Psoas muscle (tissue), 8 donors: ENCODE measurements around the gene BMPER. TPM values are rescaled to one million over a fixed set of nuclear protein-coding genes. Genes with fewer than 3 reads are reported as not detected.

Source experiments
- ATAC-seq, 4 donors: fragments of 200-7000 bp; cut with Tn5 transposase; one replicate each; pipeline ENCODE4 v1.9.1; 2020; ENCODE audit warnings: moderate library complexity in 3 of 4, mild to moderate bottlenecking in 2 of 4
- DNase-seq, 2 donors: peaks; one replicate each; pipeline ENCODE4 v3.0.0-alpha.2; 2020
- H3K27ac ChIP-seq: fragments of 200-600 bp; one replicate; pipeline ENCODE4 v1.8.0; 2022
- H3K27me3 ChIP-seq, 3 donors: fragments of 200-600 bp in 1 of 3; one replicate each; pipeline versions ENCODE4 v1.6.1 to v1.8.0; 2013 to 2022; ENCODE audit warnings: low read length in 2 of 3, mild to moderate bottlenecking in 2 of 3, moderate library complexity in 1 of 3; ENCODE audit not compliant: insufficient read depth in 3 of 3
- H3K36me3 ChIP-seq, 2 donors: fragments of 200-600 bp in 1 of 2; one replicate each; pipeline versions ENCODE4 v1.6.1 to v1.8.0; 2013 to 2022; ENCODE audit warnings: low read depth in 1 of 2, mild to moderate bottlenecking in 1 of 2, moderate library complexity in 1 of 2; ENCODE audit not compliant: insufficient read depth in 1 of 2
- H3K4me1 ChIP-seq: fragments of 200-600 bp; one replicate; pipeline ENCODE4 v1.8.0; 2022
- H3K4me3 ChIP-seq: fragments of 200-600 bp; one replicate; pipeline ENCODE4 v1.8.0; 2022; ENCODE audit warnings: mild to moderate bottlenecking
- H3K9me3 ChIP-seq: fragments of 200-600 bp; one replicate; pipeline ENCODE4 v1.8.0; 2022
- CTCF ChIP-seq: fragments of 200-600 bp; IDR thresholded peaks from one replicate; pipeline ENCODE4 v1.8.0; 2022; ENCODE audit warnings: antibody characterized with exemption
- WGBS, 3 donors: extraction: QIAGEN DNeasy Blood & Tissue Kit; methylation state at CpG; one replicate each; pipeline versions ENCODE4 v1.1.6 to v1.1.7; 2013; 5-methylcytosine and 5-hydroxymethylcytosine counted together
- intact Hi-C, 2 donors: fragments of 100-400 bp; cut with DNase I; formaldehyde crosslinking; loops; one replicate each; pipeline versions ENCODE4 v1.11.0 to v1.14.2; 2022
- polyA plus RNA-seq, 3 donors: library from polyadenylated mRNA; stranded (reverse); fragments of 200-250 nt; gene quantifications; one replicate each; pipeline ENCODE4 v1.2.3, GENCODE V29; 2013
- total RNA-seq, 4 donors: library from RNA; stranded (reverse); fragmentation: NEBNext Ultra II Directional in 2 of 4; extraction: Animal tissue kit (Norgen Biotek cat#: 25700) in 2 of 4; gene quantifications; one replicate each; pipeline versions ENCODE4 v1.2.1 to v1.2.4, GENCODE V29; 2021 to 2023
- donor health status: healthy with polysubstance abuse.
- donor health status: DM: no; HTN: no; CAD: no; lungs with moderate emphysema.
- donor health status: Bipolar disorder and iron deficiency.
- donor health status: healthy.
- donor health status: DM: yes; HTN: yes; CAD: no.
- donor health status: DM: no; HTN: no; CAD: no.
- donor health status: DM: no; HTN: no; CAD: no.
- donor health status: DM: yes; HTN: yes; CAD: no.

BMPER gene
- total and polyA plus RNA-seq, 7 donors: 1.0 to 7.6 (median 2.4) TPM

GRCh38 chr7:33982425-33982786 lies 77.1 kb downstream of the BMPER start:
- peak in 2 of 4 donors; percentile 5 to 12 for ATAC-seq
- intact Hi-C loops: loop anchor here in 1 of 2 donors (10.0 kb wide), 1 partner anchor 102 kb away; no protein-coding TSS in a partner anchor
- Histone ChIP-seq H3K9me3 (no peaks in the 10 kb centered on the region), H3K27ac (no peak overlapping the region), H3K4me3 (no peak overlapping the region), H3K27me3 (no peaks in the 10 kb centered on the region), H3K36me3 (no peaks in the 10 kb centered on the region), H3K4me1 (no peaks in the 10 kb centered on the region)
- TF ChIP-seq CTCF: no peak
- no peak for DNase-seq
- WGBS, 3 donors: 60 to 65% (median 63%) methylated on average over 2 of the region's 2 CpGs

GRCh38 chr7:33986451-33986850 lies 81.1 kb downstream of the BMPER start:
- no peak for DNase-seq
- 89 to 92% (median 90%) methylated on average over 2 of the region's 2 CpGs for WGBS, 3 donors
- Histone ChIP-seq H3K4me3 (no peak overlapping the region), H3K27ac (no peak overlapping the region), H3K27me3 (no peaks in the 10 kb centered on the region), H3K4me1 (no peaks in the 10 kb centered on the region), H3K36me3 (no peaks in the 10 kb centered on the region), H3K9me3 (no peaks in the 10 kb centered on the region)
- no peak for ATAC-seq
- TF ChIP-seq CTCF: no peak
- intact Hi-C loops: loop anchor here in 1 of 2 donors (10.0 kb wide), 1 partner anchor 98 kb away; no protein-coding TSS in a partner anchor

- Histone ChIP-seq H3K4me1 (no peaks in the 10 kb centered on the region), H3K27ac (no peak overlapping the region), H3K9me3 (no peaks in the 10 kb centered on the region), H3K36me3 (no peaks in the 10 kb centered on the region), H3K27me3 (no peaks in the 10 kb centered on the region), H3K4me3 (no peak overlapping the region)
- 64 to 70% (median 64%) methylated on average over 9 of the region's 9 CpGs for WGBS, 3 donors
- TF ChIP-seq CTCF: no peak
- intact Hi-C loops: loop anchor here in 1 of 2 donors (10.0 kb wide), 1 partner anchor 98 kb away; no protein-coding TSS in a partner anchor
- DNase-seq (no peak), ATAC-seq (peak; percentile 73 to 85 (median 74))
Measured at GRCh38 chr7:33986951-33987947, 81.9 kb downstream of the BMPER start.

- 88 to 97% (median 90%) methylated on average over 1 of the region's 1 CpG for WGBS, 3 donors
- Histone ChIP-seq H3K4me3 (no peak overlapping the region), H3K4me1 (no peaks in the 10 kb centered on the region), H3K36me3 (no peaks in the 10 kb centered on the region), H3K27me3 (no peaks in the 10 kb centered on the region), H3K9me3 (no peaks in the 10 kb centered on the region), H3K27ac (no peak overlapping the region)
- DNase-seq (no peak), ATAC-seq (no peak)
- TF ChIP-seq CTCF: no peak
- intact Hi-C loops: no loop called here
Measured at GRCh38 chr7:33996899-33997298, 91.6 kb downstream of the BMPER start.
